Pancreas (tissue), 10 donors: ENCODE measurements around the gene CEP128. TPM values are rescaled to one million over a fixed set of nuclear protein-coding genes. Genes with fewer than 3 reads are reported as not detected.

Experiments used
- ATAC-seq, 4 donors: fragments of 200-7000 bp; cut with Tn5 transposase; one replicate each; pipeline versions ENCODE4 v1.8.0 to v1.9.1; 2020; ENCODE audit warnings: mild to moderate bottlenecking in 4 of 4, moderate library complexity in 4 of 4
- DNase-seq, 6 donors: peaks; one replicate each; pipeline ENCODE4 v3.0.0-alpha.2; 2020
- FAIRE-seq: peaks from 2 replicates; lab custom pipeline; 2012; peaks lifted over from hg19 to GRCh38; lab: Jason Lieb, UNC
- H3K27ac ChIP-seq, 4 donors: fragments of 200-600 bp; sonication (generic); 1 replicate in 3 of 4; 2 replicates in 1 of 4; pipeline versions ENCODE4 v1.5.0 to v1.8.0; 2020
- H3K27me3 ChIP-seq, 4 donors: fragments of 200-600 bp; one replicate each; pipeline ENCODE4 v1.8.0; 2021
- H3K36me3 ChIP-seq, 3 donors: fragments of 200-600 bp; sonication (generic) in 1 of 3; one replicate each; pipeline versions ENCODE4 v1.5.0 to v1.8.0; 2020 to 2021
- H3K4me1 ChIP-seq, 3 donors: fragments of 200-600 bp; one replicate each; pipeline ENCODE4 v1.8.0; 2021
- H3K4me3 ChIP-seq, 4 donors: fragments of 200-600 bp; sonication (generic) in 2 of 4; one replicate each; pipeline versions ENCODE4 v1.5.0 to v1.8.0; 2020 to 2021
- H3K9me3 ChIP-seq, 4 donors: fragments of 200-600 bp; one replicate each; pipeline ENCODE4 v1.8.0; 2021
- CTCF ChIP-seq, 4 donors: fragments of 200-600 bp; sonication (generic) in 3 of 4; IDR thresholded peaks; one replicate each; pipeline versions ENCODE4 v1.5.0 to v1.8.0; 2021; ENCODE audit warnings: antibody characterized with exemption in 4 of 4
- WGBS, 2 donors: extraction: QIAGEN DNeasy Blood & Tissue Kit; methylation state at CpG; one replicate each; pipeline ENCODE4 v1.1.7; 2013; 5-methylcytosine and 5-hydroxymethylcytosine counted together
- intact Hi-C, 3 donors: fragments of 100-400 bp; cut with DNase I; formaldehyde crosslinking; loops; one replicate each; pipeline versions ENCODE4 v1.11.1 to v1.14.2; 2022
- polyA plus RNA-seq, 2 donors: library from polyadenylated mRNA; stranded (reverse); fragments of 200-250 nt; gene quantifications; one replicate each; pipeline ENCODE4 v1.2.3, GENCODE V29; 2013
- total RNA-seq, 6 donors: library from RNA; stranded (reverse); fragmentation: NEBNext Ultra II Directional in 4 of 6; extraction: Animal tissue kit (Norgen Biotek cat#: 25700) in 4 of 6; gene quantifications; one replicate each; pipeline versions ENCODE4 v1.2.1 to v1.2.4, GENCODE V29; 2021 to 2023
- donor health status: healthy with polysubstance abuse.
- donor health status: DM: no; HTN: no; CAD: no; lungs with moderate emphysema.
- donor health status: DM: no; HTN: no; CAD: no.
- donor health status: control.
- donor health status: control.
- donor health status: Bipolar disorder and iron deficiency.
- donor health status: DM: yes; HTN: yes; CAD: no.
- donor health status: DM: no; HTN: no; CAD: no.
- donor health status: DM: no; HTN: no; CAD: no.
- donor health status: DM: yes; HTN: yes; CAD: no.

The CEP128 gene
- total and polyA plus RNA-seq, 8 donors, result 0.92 to 2.8 (median 2.0) TPM

GRCh38 chr14:80658155-80658554, 283.4 kb downstream of the CEP128 start:
- Histone ChIP-seq H3K36me3 (no peaks in the 10 kb centered on the region), H3K4me1 (no peaks in the 10 kb centered on the region), H3K27me3 (no peaks in the 10 kb centered on the region), H3K4me3 (no peak overlapping the region), H3K9me3 (no peaks in the 10 kb centered on the region), H3K27ac (no peak overlapping the region)
- no peak for DNase-seq
- no peak for TF ChIP-seq CTCF (IDR thresholded peaks at IDR 0.05)
- intact Hi-C loops, result no loop called here
- ATAC-seq, result no peak
- FAIRE-seq, result no peak
- WGBS, 2 donors, result 93 to 96% methylated on average over 1 of the region's 1 CpG

DNA sequence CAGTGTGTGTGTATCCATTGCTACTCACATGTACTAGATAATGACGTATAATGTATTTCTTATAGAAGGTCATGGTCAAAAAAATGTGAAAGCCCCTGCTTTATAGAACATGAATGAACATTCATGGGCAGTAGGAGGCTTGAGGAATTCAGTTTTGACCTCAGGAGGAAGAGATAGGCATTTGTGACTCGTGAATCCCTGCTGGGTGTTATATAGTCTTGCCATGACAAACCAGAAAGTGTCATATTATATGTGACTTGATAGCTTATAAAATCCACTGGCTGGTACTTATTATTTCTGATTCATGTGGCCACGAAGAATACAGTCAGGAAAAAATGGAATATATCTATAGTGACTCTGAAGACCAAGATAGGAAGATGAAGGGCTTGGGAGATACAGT, 287.6 kb downstream of the CEP128 start:
- WGBS, 2 donors, result 81 to 89% methylated on average over 3 of the region's 3 CpGs
- FAIRE-seq (no peak), DNase-seq (no peak), ATAC-seq (no peak)
- no peaks in the 10 kb centered on the region for H3K27me3 ChIP-seq
- no peak overlapping the region for H3K27ac ChIP-seq
- no peak for TF ChIP-seq CTCF (IDR thresholded peaks at IDR 0.05)
- H3K36me3 ChIP-seq, result no peaks in the 10 kb centered on the region
- intact Hi-C loops, result no loop called here
- no peaks in the 10 kb centered on the region for H3K9me3 ChIP-seq
- H3K4me3 ChIP-seq, result no peak overlapping the region
- no peaks in the 10 kb centered on the region for H3K4me1 ChIP-seq

DNA sequence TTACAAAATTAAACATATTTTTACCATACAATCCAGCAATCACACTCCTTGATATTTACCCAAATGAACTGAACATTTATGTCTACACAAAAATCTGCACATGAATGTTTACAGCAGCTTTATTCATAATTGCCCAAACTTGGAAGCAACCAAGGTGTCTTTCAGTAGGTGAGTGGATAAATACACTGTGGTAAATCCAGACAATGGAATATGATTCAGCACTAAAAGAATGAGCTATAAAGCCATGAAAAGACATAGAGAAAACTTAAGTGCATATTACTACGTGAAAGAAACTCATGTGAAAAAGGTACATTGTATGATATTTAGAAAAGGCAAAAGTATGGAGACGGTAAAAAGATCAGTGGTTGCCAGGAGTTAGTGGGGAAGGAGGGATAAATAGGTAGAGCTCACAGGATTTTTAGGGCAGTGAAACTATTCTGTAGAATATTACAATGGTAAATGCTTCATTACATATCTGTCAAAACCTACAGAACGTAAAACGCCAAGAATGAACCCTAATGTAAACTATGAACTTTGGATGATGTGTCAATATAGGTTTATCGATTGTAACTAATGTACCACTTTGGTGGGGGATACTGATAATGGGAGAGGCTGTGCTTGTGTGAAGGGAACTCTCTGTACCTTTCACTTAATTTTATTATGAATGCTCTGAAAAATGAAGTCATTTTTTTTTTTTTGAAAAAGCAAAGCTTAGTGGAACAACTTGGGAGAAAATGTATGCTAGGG, 295.7 kb downstream of the CEP128 start:
- no peak for TF ChIP-seq CTCF (IDR thresholded peaks at IDR 0.05)
- whole genome bisulfite sequencing, 2 donors, result 82 to 83% methylated on average over 5 of the region's 5 CpGs
- intact Hi-C loops, result no loop called here
- Histone ChIP-seq H3K36me3 (no peaks in the 10 kb centered on the region), H3K4me1 (no peaks in the 10 kb centered on the region), H3K27me3 (no peaks in the 10 kb centered on the region), H3K27ac (no peak overlapping the region), H3K4me3 (no peak overlapping the region), H3K9me3 (no peaks in the 10 kb centered on the region)
- no peak for ATAC-seq
- FAIRE-seq, result no peak
- no peak for DNase-seq

GRCh38 chr14:80644826-80645225, 296.7 kb downstream of the CEP128 start:
- FAIRE-seq, result no peak
- intact Hi-C loops, result no loop called here
- DNase-seq, result no peak
- WGBS, 2 donors, result 64 to 78% methylated on average over 2 of the region's 2 CpGs
- Histone ChIP-seq H3K4me3 (no peak overlapping the region), H3K27me3 (no peaks in the 10 kb centered on the region), H3K36me3 (no peaks in the 10 kb centered on the region), H3K9me3 (no peaks in the 10 kb centered on the region), H3K27ac (no peak overlapping the region), H3K4me1 (no peaks in the 10 kb centered on the region)
- no peak for ATAC-seq
- TF ChIP-seq CTCF (IDR thresholded peaks at IDR 0.05), result no peak
